Measurements from ENCODE around the gene ANXA11. TPM values are rescaled to one million over a fixed set of nuclear protein-coding genes. Genes with fewer than 3 reads are reported as not detected.

Gene ANXA11
- total RNA-seq, 1 donor from 2014 or later = 2.3 TPM

DNA sequence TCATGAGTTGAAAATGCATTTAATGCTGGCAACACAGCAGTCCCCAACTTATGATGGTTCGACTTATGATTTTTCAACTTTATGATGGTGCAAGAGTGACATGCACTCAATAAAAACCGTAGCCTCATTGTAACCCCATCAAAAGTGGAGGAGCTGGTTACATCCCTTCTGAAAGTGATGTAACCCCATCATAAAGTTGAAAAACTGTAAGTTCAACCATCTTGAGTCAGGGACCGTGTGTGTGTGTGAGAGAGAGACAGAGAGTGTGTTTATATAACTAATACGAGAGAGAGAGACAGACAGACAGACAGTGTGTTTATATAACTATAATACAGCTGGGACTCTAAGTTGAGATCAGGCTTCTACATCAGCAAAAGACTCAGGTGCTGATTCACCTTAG, 21.0 kb downstream of the ANXA11 start:
- Mint-ChIP-seq H3K4me3 (ENCODE audit: unreplicated experiment) (no peak overlapping the region), H3K36me3 (ENCODE audit: unreplicated experiment) (no peaks in the 10 kb centered on the region), H3K9me3 (ENCODE audit: unreplicated experiment) (no peaks in the 10 kb centered on the region), H3K27ac (ENCODE audit: unreplicated experiment) (no peak overlapping the region), H3K4me1 (ENCODE audit: low read depth, unreplicated experiment) (no peaks in the 10 kb centered on the region), H3K27me3 (ENCODE audit: unreplicated experiment) (no peaks in the 10 kb centered on the region)
- DNase-seq = no peak
- TF ChIP-seq, protein P1, sequence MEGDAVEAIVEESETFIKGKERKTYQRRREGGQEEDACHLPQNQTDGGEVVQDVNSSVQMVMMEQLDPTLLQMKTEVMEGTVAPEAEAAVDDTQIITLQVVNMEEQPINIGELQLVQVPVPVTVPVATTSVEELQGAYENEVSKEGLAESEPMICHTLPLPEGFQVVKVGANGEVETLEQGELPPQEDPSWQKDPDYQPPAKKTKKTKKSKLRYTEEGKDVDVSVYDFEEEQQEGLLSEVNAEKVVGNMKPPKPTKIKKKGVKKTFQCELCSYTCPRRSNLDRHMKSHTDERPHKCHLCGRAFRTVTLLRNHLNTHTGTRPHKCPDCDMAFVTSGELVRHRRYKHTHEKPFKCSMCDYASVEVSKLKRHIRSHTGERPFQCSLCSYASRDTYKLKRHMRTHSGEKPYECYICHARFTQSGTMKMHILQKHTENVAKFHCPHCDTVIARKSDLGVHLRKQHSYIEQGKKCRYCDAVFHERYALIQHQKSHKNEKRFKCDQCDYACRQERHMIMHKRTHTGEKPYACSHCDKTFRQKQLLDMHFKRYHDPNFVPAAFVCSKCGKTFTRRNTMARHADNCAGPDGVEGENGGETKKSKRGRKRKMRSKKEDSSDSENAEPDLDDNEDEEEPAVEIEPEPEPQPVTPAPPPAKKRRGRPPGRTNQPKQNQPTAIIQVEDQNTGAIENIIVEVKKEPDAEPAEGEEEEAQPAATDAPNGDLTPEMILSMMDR (IDR thresholded peaks at IDR 0.05; ENCODE audit: partially characterized antibody, unreplicated experiment) = no peak

DNA sequence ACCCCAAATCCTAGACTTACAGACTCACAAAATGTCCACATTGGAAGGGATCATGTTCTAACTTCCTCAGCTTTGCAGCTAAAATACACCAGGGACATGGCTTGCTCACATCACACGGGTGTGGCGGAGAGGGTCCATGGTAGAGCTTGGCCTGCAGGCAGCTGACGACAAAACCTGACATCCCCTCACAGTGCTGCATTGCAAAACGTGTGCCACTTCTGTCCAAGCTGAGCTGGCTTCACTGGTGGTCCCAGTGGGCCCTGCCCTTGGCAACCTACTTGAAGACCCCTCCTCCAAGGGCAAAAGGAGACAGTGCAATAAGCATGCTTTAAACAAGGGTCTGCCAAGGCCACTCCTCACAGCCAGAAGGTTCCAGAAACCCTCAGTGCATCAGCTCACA, 21.9 kb downstream of the ANXA11 start:
- no peaks in the 10 kb centered on the region for H3K27me3 Mint-ChIP-seq (ENCODE audit: unreplicated experiment)
- H3K9me3 Mint-ChIP-seq (ENCODE audit: unreplicated experiment) = no peaks in the 10 kb centered on the region
- no peak for DNase-seq
- TF ChIP-seq, protein P1 (IDR thresholded peaks at IDR 0.05; ENCODE audit: partially characterized antibody, unreplicated experiment) = no peak
- H3K27ac Mint-ChIP-seq (ENCODE audit: unreplicated experiment) = no peak overlapping the region
- no peak overlapping the region for H3K4me3 Mint-ChIP-seq (ENCODE audit: unreplicated experiment)
- H3K4me1 Mint-ChIP-seq (ENCODE audit: low read depth, unreplicated experiment) = no peaks in the 10 kb centered on the region
- H3K36me3 Mint-ChIP-seq (ENCODE audit: unreplicated experiment) = no peaks in the 10 kb centered on the region

DNA sequence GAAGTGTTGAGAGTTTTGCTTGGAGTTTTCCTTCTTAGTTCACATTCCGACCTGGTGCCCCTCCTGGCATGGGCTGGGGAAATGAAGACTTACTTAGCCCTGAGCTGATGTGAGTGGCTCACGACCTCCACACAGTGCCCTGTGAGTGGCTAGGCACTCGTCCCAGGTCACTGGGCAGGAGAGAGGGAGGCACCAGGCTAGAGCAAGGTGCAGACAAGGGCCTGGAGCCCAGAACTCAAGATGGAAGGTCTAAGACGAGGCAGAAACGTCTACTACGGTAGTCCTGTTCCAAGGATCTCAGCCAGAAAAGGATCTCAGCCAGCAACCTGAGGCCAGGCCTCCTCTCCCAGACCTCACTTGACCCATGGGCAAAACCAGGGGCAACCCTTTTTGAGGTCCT, 22.4 kb downstream of the ANXA11 start:
- Mint-ChIP-seq H3K9me3 (ENCODE audit: unreplicated experiment) (no peaks in the 10 kb centered on the region), H3K4me1 (ENCODE audit: low read depth, unreplicated experiment) (peaks cover 3% of the 10 kb centered on the region), H3K27ac (ENCODE audit: unreplicated experiment) (no peak overlapping the region), H3K27me3 (ENCODE audit: unreplicated experiment) (no peaks in the 10 kb centered on the region), H3K4me3 (ENCODE audit: unreplicated experiment) (no peak overlapping the region), H3K36me3 (ENCODE audit: unreplicated experiment) (no peaks in the 10 kb centered on the region)
- TF ChIP-seq, protein P1 (IDR thresholded peaks at IDR 0.05; ENCODE audit: partially characterized antibody, unreplicated experiment) = no peak
- DNase-seq = no peak

DNA sequence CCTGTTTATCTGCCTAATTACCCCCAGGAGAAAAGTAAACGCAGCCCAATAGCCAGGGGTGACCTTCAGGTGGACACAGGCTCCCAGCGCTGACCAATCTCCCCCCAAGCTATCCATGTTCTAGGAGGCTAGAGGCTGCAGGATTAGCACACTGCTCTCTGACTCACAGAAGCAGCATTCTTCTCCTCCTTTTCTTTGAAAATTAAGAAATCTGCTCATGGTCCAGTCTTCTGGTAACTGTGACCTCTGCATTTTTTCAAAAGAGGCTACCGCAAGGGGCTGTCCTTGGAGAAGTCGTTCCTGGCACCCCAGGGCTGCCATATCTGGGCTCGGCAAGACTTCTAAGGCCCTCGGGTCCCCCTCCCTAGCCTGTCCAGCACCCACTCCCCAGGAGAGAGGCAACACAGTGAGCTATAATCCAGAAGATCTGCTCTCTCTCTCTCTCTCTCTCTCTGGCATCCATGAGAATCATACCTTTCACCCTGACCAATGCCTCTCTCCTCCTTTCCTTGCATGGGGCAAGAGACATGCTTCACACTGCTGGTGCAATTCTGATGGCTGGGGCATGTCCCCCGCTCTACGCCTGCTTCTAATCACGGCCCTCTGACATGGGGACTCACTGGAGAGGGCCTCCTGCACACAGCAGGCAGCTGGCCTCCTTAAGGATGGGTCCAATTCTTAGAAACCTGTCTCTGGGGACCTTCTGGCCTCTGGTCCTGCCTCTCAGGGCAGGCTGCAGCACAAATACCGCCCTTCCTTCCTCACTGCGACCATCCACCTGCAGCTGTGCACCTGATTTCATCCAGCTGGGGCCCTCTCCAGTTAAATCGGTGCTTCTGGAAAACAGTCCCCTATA, 27.3 kb downstream of the ANXA11 start:
- H3K36me3 Mint-ChIP-seq (ENCODE audit: unreplicated experiment) = no peaks in the 10 kb centered on the region
- H3K9me3 Mint-ChIP-seq (ENCODE audit: unreplicated experiment) = peaks cover 2% of the 10 kb centered on the region
- H3K27me3 Mint-ChIP-seq (ENCODE audit: unreplicated experiment) = no peaks in the 10 kb centered on the region
- no peak overlapping the region for H3K27ac Mint-ChIP-seq (ENCODE audit: unreplicated experiment)
- TF ChIP-seq, protein P1 (IDR thresholded peaks at IDR 0.05; ENCODE audit: partially characterized antibody, unreplicated experiment) = no peak
- H3K4me1 Mint-ChIP-seq (ENCODE audit: low read depth, unreplicated experiment) = peaks cover 3% of the 10 kb centered on the region
- H3K4me3 Mint-ChIP-seq (ENCODE audit: unreplicated experiment) = no peak overlapping the region
- no peak for DNase-seq

DNA sequence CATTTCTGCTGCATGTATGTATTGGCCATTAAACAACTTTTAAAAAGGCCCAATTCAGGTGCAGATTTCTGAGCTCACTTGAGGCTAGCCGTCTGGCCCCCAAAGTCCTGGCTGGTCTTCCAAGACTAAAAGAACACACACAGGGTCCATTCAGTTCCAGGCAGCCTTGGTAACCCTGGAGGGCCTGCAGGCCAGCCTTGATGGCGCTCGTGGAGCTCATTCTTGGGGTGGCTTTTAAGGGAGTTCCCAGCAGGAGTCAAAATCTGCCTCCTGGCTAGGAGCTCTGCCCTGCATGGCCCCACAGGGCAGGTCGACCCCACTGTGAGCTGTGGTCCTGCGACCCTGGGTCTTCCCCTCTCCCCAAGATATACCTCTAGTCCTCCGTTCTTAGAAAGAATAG, 28.8 kb downstream of the ANXA11 start:
- no peak overlapping the region for H3K4me3 Mint-ChIP-seq (ENCODE audit: unreplicated experiment)
- H3K36me3 Mint-ChIP-seq (ENCODE audit: unreplicated experiment) = no peaks in the 10 kb centered on the region
- H3K9me3 Mint-ChIP-seq (ENCODE audit: unreplicated experiment) = peaks cover 2% of the 10 kb centered on the region
- no peak overlapping the region for H3K27ac Mint-ChIP-seq (ENCODE audit: unreplicated experiment)
- TF ChIP-seq, protein P1 (IDR thresholded peaks at IDR 0.05; ENCODE audit: partially characterized antibody, unreplicated experiment) = no peak
- peaks cover 3% of the 10 kb centered on the region for H3K4me1 Mint-ChIP-seq (ENCODE audit: low read depth, unreplicated experiment)
- H3K27me3 Mint-ChIP-seq (ENCODE audit: unreplicated experiment) = no peaks in the 10 kb centered on the region
- no peak for DNase-seq
